GM19043 (cell line): Measurements from ENCODE around the gene SPRY2.
A peak's percentile ranks its signal among the peaks of the same experiment; 100 is the strongest.

Experiments used
- ATAC-seq: cut with Tn5 transposase; IDR thresholded peaks from one replicate; pipeline ENCODE4 v1.9.1; 2021; ENCODE audit warnings: low read depth; ENCODE audit not compliant: unreplicated experiment

The SPRY2 gene, protein sequence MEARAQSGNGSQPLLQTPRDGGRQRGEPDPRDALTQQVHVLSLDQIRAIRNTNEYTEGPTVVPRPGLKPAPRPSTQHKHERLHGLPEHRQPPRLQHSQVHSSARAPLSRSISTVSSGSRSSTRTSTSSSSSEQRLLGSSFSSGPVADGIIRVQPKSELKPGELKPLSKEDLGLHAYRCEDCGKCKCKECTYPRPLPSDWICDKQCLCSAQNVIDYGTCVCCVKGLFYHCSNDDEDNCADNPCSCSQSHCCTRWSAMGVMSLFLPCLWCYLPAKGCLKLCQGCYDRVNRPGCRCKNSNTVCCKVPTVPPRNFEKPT

DNA sequence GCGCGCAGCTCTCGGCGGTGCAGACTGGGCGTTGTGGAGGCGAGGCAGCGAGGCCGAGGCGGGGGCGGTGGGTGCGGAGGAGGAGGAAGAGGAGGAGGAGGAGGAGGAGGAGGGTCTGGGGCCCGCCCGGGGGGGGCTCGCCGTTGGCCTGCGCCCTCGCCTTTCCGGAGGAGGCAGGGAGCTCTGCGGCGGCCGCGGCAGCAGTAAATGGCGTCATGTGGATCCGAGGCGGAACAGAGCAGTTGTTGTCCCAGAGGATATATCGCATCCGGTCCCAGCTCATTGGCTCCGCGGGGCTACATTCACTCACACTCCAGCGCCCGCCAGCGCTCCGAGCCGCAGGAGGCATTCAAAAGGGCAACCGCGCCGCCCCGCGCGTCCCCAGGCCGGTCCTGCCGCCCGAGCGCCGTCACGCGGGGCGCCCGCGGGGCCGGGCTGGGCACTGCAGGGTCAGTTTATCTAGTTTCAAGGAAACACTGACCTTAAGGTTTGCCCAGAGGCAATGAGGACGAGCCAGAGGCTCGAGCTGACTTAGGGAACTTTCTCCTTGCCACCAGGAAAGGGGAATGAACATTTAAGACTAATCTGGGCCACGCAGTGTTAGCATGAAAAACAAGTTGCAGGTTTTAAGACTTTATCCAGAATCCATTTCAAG lies at the start of gene SPRY2:
TSS of gene SPRY2 (minus strand) at position 26 of the 655 bp plus-strand sequence. CDS start 3,421 bp downstream, outside the sequence.
- peak; percentile 46 for ATAC-seq

DNA sequence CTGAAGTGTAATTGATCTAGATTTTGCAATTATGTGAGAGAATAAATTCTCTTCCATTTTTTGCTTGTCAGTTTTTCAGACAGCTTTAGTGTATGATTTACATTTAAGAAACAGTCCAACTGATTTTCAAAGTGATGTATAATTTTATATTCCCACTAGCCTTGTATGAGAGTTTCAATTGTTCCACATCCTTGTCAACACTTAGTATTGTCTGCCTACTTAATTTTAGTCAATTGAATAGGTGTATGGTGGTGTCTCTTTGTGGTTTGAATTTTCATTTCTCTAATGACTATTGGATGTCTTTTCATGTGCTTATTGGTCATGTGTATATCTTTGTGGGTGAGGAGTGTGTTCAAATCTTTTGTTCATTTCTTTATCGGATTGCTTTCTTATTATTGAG lies 49.4 kb upstream of the SPRY2 start:
- ATAC-seq = no peak

DNA sequence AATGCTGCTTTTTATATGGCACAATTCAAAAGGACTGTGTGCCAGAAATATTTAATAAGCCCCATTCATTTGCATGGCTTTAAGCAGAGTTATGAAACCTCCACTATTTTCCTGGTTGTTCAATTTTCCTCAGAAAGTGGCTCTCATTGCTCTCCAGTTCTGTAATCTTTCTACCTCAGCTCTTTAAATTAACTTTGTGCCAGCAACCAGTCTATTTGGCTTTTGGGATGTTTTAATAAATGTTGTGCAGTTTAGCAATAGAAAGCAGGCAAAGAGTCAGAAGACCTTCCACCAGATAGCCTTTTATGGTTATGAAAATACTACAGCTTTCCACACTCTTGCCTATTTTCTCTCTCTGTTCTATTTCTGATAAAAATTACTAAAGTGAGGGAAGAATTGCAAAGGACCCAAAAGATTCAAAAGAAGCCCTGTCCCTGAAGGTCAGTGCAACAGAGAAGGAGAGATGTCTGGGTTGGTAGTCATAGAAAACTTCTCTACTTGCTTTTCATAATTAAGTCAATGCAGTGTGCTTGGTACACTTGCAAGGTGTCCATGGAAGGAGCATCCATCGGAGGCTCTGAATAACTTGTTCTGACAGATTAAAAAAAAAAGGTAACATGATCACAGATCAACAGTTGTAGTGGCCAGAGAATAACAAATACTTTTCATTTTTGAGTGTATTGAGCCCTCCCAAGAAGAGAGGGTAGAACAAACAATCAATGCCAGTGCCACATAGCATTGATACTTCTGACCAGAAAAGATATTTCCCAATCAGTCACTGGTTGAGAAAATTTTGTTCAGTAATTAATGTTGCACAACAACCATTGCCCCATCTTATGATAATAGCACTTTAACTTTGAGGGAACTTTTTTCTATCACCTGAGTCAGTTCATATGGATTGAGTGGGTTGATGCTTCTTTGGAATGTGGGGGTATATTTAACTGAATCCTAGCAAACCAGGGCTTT lies 48.4 kb upstream of the SPRY2 start:
- ATAC-seq = no peak

DNA sequence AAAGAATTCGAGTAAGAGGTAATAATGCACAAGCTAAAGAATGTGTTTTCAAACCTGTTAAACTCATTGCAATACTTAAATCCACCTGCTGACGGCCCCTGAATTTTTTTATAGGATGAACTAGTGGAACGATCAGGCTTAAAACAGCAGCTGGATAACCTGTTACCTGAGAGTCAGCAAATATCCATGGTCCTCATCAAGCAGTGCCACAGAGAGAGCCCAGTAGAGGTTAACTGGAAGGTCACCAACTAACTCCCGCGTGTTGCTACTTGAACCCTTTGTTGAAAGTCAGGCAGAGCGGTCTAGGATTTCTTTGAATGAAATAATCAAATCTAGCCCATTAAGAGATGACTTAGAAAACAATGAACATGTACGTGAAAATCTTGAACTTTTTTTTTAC lies 47.6 kb upstream of the SPRY2 start:
- ATAC-seq = no peak

DNA sequence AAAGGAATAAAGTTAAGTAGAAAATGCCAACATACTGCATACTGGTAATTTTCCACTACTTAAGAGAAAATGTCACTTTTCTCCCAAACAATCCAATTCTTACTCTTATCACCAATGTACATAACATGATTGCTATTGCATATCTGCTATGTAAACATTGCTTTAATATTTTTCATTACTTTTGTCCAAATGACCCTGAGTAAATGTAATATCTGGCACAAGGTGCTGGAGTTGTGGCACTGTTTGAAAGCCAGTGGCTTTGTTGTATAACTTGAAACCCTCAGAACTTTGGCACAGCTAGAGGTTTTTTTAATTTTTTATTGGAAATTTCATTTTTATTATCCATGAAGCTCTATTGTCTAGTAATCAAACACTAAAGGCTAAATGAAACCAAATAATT lies 45.7 kb upstream of the SPRY2 start:
- no peak for ATAC-seq

DNA sequence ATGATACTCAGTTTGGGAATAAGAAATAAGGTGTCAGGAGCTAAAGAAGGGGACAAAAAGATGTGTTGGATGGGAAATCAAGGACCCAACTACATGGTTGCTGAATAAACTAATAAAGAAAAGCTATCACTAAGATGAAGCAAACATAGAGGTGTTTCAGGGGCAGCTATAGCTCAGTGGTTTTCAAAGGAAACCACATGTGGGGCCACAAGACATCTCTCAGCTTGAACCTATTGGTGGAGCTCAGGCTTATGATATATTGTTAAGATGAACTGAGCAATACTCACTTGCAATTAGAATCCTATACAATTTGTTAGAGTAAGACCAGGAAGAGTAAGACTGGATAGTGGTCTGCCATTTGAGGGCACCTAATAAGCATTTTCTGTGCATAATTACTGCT lies 45.1 kb upstream of the SPRY2 start:
- ATAC-seq = no peak

DNA sequence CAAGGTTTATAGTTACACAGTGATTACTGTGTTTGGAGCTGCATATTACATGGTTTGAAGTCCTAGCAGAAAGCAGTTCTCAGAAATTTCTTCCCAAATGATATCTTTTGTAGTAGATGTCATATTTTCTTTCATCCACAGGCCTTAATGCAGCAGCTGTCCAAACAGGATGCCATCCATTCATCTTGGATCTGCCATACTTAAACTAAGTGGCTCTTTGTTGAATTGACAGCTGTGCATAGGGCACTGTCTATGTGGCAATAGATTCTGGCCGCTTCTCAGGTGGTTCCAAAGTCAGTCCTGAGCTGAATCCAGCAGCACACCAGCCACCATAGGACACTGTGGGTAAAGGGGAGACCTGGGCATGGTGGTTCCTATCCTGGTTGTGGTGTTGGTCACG lies 41.6 kb upstream of the SPRY2 start:
- ATAC-seq = no peak

DNA sequence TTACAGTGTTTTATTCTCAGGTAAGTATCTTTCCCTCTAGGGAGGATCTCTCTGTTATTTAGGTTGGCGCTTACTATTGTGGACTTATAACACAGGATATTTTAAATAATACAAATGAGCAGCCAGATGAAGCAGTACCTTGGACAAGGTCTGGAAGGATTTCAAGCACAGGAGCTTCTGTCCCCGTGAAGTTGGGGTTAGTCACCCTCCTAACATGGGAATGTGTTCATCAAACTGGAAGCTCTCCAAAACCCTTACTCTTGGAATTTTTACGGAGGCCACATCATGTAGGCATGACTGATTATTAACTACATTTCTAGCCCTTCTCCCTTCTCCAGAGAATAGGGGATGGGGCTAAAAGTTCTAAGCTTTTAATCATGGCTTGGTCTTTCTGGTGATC lies 38.3 kb upstream of the SPRY2 start:
- ATAC-seq = no peak

DNA sequence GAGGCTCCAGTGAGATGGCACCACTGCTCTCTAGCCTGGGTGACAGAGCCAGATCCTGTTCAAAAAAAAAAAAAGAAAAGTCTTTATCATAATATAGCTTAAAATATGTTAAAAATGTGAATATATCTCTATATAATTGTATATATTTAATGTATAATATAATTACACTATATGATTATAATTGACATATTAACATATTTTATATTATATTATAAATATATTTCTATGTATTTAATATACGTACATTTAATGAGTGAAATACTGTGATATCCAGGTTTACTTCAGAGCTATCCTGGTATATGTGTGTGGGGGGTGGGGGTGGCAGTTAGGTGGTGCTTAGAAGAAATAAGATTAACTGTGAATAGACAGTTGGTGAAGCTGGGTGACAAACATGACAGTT lies 35.6 kb upstream of the SPRY2 start:
- ATAC-seq = no peak

DNA sequence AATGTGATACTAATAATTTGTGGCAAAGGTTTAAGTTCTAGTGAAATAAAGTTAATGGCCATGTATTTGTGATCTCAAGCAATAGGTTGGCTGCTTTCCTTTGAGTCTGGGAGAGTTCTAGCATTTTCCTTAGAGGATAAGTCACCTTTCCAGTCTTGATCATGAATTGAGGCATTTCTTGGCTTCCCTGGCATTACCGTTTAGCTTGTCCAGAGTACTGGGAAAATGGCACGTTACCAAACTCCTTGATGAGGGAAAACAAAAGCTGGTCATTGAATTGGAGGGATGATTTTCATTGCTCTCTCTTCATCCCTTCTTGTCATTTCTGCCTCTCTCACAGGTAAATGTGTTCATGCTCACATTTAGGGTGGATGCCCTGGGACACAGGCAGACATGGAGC lies 34.0 kb upstream of the SPRY2 start:
- no peak for ATAC-seq

DNA sequence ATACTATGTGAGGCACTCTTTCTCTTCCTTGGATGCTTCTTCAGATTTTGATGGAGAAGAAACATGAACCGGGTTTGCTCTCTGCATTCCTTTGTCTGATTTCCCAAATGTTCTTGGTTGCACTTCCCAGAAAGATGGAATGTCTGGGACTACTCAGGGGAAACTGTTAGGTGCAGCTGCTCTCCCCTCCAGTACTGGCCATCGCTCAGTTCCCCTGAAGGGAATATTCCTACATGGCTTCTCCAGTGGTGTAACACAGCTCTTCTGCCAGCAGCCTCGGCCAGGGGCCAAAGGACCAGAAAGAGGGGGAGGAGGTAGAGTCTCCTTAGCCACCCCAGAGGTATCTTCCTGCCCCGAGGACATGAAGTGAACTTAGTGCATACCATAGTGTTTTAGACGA lies 33.5 kb upstream of the SPRY2 start:
- ATAC-seq = no peak

DNA sequence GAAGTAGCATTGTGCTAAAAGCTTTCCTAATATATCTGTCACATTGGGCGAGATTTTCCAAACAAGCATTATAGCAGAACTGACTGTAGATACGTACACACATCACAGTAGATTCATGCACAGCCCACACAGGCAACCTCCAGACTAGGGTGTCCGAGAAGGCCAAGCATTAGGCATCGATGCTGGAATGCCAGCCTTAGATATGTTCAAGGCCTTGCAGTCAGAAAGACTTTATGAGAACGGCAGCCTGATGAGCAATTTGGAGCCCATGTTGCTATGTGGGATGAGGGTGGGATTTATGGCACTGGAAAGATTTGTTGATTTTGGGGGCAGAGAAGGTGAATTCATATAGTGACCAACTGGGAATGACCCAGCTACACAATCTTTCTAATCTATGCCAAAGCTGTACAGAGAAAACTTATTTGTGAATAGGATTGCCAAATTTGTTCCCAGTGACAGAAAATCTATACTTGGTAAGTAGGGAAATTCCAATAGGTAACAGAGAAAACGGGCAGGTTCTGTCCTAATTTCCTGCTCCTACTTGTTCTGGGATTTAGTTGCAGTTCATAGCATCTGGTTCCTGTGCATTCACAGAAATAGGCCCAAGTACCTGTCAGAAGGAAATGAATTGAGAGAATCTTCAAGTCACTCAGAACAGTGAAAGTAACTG lies 31.0 kb upstream of the SPRY2 start:
- ATAC-seq = no peak

DNA sequence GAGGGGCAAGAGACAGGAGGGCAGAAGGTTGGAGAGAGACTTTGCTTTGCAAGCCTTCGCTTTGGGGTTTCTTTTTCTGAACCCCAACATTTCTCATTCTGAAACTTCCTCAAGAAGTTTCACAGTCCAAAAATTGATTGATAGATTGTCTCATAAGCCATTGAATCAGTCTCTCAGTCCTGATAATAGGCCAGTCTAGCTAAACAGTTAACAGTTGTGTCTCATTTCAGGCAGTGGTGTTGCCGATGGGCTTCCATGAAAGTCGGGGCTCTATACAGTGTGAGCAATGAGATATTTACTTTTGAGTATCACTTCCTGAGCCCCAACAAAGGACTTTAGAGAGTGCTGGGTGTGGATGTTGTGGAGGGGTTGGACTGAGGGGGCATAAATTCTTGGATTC lies 26.5 kb upstream of the SPRY2 start:
- ATAC-seq = no peak

DNA sequence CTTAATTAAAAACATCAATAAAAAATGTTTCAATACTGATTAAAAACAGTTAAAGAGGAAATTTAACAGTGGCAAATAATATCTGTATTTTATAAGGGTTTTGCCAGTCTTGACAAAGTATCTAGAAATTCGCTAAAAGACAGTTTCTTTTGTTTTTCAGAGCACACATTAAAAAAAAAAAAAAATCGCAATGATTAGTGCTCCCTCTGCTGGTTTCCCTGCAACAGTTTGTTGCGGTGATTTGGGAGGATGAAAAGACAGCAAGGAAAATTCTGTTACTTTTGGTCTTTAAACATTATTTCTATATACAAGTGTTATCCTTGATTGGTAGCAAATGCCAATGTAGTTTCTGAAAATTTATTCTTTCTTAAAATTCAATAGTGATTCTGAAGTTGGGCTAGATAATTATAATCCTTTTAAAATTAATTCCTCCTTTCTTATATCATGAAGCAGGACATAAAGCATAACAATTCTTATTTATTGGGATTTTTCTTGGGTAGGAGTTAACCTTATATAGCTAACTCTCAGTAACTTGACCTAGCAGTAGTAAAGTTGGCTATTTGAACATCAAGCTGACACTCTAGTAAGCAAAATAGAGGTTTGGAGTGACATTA lies 23.1 kb upstream of the SPRY2 start:
- no peak for ATAC-seq

DNA sequence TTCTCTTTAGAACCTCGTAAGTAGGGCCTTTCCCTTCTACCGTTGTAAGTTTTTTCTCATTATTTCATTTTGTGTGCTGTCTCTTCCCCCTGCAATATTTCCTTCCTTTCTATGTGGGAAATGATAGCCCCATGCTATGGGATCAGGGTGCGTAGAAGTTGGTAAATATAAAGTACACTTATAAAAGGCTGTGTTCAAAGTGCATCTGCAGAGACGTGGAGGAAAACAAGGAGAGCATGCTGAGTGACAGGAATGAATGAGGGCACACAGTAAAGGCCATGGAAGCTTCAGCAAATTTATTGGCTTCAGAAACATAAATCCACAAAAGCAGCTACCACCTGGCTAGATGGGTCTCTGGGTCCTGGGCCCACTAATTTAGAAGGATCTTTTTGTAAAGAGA lies 21.6 kb upstream of the SPRY2 start:
- no peak for ATAC-seq

DNA sequence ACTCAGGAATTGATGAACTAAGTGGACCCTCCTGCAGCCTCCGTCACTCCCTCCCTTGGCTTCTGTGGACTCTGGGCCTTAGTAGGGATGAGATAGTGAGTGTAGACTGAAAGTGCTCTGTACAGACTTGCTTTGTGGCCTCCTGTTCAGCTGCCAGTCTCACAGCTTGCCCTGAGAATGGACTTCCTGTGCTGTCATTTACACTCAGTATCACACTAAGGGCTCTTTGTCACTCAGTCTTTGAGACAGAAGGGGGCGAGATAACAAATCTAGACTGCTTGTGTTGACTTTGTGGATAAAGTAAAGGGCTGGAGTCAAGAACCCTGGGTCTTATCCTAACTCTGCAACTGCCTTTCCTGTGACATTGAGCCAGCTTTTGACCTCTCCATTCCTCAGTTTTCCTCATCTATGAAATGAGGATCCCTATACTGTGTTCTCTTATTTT lies 21.0 kb upstream of the SPRY2 start:
- peak; percentile 96 for ATAC-seq

DNA sequence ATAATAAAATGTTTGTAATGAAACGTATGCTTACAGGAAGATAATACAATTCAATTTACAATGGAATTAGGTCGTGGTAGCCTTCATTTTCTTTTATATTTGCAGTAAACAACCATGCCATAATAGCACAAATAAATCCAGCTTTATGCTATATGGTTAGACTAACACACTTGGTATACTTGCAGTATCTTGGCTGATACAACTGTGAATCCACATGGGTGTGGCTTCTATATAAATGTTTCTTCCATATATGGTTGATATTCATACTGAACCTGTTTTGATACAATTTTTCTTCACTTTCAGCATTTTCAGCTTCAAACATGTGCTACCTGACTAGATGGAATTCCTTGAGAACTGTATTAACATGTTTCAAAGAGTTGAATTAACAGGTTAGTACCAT lies 20.4 kb upstream of the SPRY2 start:
- no peak for ATAC-seq

DNA sequence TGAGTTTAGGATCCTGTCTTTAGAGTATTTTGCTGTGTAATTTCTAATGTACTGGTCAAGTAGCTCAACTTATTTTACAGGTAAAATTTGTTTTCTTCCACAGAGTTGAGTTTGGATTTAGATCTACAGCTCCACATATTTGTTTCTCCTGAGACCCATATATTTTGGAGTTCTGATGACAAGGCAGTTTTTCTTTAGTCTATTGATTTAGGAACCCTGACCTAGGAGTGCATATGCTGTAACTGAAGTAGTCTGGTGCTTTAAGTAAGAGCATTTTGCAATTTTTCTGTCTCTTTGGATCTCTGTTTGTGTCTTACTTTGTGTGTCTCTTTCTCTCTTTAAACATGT lies 19.5 kb upstream of the SPRY2 start:
- ATAC-seq = no peak

DNA sequence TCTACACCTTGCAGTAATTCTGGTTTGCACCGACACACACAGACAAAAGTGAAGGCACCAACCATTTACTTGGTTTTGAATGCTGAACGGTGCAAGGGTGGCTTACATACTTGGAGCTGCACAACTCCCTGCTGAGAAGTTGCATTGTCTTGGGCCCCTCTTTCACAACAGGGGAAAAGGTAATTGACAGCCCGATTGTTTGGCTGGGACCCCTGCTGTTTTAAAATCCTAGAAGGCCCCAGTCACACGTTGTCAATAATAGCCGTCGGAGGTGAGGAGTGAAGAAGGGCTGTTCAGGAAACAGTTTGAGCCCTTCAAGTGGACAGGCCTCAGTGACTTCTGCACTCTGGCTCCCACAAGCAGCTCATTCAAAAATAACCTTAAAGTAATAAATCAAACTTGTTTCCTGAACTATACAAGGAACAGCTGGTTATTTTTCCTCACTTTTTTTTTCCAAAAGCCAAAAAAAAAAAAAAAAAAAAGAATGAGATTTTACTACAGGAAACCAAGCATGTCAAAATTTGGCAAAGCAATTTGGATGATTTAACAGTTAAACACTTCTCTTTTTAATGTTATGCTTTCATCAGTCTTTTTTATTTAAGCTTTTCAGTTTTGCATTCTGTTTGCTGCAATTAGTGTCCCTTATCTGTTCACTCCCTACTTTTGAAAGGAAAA lies 19.0 kb upstream of the SPRY2 start:
- ATAC-seq = no peak

DNA sequence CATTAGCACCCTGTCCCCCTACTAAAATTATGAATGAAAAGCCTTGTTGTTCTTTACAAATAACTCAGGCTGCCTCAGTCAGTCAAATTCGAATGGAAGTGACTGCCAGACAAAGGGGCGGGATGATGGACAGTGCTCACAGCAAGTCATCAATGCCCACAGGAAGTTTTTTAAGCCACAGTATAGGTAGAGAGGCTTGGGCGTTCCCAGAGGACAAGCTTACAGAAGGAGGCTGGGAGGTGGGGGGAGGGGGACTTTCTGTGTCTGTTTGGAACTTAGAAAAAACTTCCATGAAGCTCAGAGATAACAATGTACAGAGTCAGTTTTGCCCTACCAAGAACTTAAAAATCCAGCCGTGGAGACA lies 18.5 kb upstream of the SPRY2 start:
- ATAC-seq = no peak
